Stimulated activated CD8-positive, alpha-beta memory T cell treated with anti-CD3 and anti-CD28 coated beads, Interleukin-7, amount 100 ng/mL, for 48 hours (primary cell): ENCODE results near the gene EXOC4.

Experiments
- DNase-seq, 2 donors: peaks; one replicate each; pipeline ENCODE4 v3.0.0-alpha.2; 2020; ENCODE audit warnings: low read depth in 1 of 2; ENCODE audit errors: extremely low read depth in 1 of 2

The EXOC4 gene

GRCh38 chr7:133520248-133520647, 267.4 kb downstream of the EXOC4 start:
- DNase-seq, result no peak

DNA sequence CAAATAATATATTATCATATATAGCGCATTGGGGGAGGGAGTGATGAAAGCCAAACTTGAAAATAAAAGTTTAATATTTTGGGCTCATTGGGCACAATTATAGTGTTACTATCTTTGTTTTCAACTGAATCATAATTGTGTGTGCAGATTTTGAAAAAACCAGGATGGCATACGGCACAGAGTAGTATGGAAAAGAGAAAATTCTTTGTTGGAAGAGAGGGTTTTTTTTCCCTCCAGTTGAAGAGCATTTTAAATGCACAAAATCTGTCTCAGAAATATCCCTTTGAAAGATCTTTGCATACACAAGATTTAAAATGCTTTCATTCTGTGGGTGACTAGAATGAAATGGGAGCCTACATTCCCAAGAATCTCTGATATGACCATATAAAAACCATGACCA, 269.6 kb downstream of the EXOC4 start:
- DNase-seq, result no peak

GRCh38 chr7:133528796-133529195, 275.9 kb downstream of the EXOC4 start:
- no peak for DNase-seq

DNA sequence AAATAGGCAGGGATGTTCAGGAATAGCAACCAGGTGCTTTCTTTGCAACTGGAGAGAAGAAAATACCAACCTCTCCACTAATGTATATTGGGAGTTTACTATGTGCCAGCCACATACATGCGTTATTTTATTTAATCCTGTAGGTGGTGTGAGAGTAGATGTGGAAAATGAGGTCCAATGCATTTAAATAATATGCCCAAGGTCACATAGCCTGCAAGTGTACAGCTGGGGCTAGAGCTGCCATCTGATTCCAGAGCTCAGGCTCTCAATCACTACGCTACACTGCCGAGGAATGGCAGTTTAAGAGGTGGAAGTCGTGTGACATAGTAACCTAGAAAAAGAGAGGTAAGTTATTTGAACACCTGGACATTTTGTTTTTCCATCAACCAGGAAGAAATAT, 277.0 kb downstream of the EXOC4 start:
- DNase-seq, result no peak

- no peak for DNase-seq
These were observed 277.8 kb downstream of the EXOC4 start for GRCh38 chr7:133530682-133531081.

DNA sequence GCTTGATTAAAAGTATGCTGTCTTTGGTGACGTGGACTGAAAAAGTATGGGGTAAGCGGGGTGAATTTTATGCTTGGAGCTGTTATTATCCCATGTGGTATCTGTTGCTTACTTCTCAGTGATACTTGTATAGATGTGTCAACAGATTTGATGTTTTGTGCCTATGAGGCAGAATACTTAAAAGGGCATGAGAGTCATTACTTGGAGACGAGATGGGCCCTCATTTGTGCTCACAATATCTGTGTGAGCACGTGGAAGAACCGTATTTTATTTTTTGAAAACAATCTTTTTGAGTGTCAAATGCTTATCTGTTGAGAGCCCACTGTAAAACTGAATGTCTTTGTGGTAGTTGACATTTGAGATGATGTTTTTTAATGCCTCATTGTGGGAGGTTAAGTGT, 281.9 kb downstream of the EXOC4 start:
- DNase-seq, result no peak

- DNase-seq, result no peak
These were observed 282.4 kb downstream of the EXOC4 start for GRCh38 chr7:133535308-133535707.

GRCh38 chr7:133536450-133536849, 283.6 kb downstream of the EXOC4 start:
- no peak for DNase-seq

GRCh38 chr7:133539016-133539415, 286.1 kb downstream of the EXOC4 start:
- no peak for DNase-seq

DNA sequence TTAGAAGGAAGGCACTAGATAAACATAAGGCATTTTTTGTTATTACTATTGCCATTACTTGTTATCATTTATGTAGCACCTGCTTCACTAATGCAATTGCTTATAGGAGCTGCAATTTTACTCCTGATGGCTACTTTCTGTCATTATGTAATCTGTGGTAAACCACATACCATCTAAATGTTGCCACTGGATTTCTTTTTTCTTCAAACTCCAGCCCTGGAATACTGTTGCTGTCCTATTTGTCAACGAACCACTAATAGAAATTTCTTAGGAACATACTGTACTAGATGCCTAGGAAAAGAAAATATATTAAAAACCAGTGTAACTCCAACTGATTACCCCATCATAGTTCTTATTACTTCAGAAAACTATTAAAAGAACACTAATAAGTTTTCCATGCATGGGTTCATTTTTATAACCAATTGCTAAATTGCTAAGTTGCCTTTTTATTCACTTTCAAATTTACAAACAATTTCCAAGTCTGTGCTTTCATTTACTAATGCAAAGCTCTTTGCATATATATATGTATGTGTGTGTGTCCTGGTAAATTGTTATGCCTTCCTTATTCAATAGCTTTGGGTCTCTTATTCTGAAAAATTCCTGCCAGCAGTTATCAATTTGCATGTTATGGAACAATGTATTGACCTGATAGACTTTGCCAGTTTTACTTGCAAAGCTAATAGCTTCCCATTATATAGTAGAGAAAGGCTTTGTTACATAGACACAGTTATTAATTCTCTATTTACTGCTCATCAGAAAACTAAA, 287.4 kb downstream of the EXOC4 start:
- DNase-seq, result no peak

DNA sequence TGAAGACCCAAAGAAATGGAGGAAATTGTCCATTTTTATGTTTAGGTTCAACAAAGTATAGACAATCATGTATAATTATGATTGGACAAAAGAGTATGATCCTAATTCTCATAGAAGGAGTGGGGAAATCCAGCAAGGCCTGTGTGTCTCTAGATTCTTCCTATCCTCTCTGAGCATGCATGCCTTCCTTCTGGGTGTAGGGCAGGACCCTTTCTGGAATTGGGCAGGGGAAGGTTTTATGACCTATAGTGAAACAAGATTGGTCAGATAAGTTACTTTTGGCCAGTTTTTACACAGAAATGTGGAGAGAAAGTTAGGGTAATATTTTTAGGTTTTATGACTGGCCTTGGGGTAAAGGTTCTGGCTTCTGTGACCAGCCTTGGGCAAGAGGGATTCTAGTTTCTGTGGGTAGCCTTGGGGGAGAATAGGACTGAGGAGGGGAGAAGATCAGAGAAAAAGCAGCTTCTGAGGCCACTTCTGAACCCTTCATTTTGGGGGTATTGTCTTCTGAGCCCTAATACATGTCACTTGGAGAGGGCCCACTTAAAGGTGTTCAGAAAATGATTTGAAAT, 289.4 kb downstream of the EXOC4 start:
- DNase-seq, result no peak

GRCh38 chr7:133543657-133544056, 290.8 kb downstream of the EXOC4 start:
- DNase-seq, result no peak

GRCh38 chr7:133545618-133546017, 292.7 kb downstream of the EXOC4 start:
- no peak for DNase-seq

DNA sequence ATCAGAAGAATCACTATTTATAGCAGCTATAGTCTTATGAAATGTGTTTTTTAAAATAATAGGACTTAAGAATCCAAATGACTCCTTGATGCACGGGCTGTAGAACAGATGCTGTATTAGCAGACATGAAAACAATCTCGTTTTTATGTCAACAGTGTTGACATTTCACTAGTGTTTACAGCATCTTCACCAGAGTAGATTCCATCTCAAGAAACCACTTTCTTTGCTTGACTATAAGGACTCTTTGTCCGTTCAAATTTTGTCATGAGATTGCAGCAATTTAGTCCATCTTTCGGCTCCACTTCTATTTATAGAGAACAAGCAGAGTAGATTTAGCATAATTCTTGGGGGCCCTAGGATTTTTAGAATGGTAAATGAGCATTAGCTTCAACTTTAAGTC, 295.1 kb downstream of the EXOC4 start:
- no peak for DNase-seq

GRCh38 chr7:133549633-133550032, 296.8 kb downstream of the EXOC4 start:
- no peak for DNase-seq

DNA sequence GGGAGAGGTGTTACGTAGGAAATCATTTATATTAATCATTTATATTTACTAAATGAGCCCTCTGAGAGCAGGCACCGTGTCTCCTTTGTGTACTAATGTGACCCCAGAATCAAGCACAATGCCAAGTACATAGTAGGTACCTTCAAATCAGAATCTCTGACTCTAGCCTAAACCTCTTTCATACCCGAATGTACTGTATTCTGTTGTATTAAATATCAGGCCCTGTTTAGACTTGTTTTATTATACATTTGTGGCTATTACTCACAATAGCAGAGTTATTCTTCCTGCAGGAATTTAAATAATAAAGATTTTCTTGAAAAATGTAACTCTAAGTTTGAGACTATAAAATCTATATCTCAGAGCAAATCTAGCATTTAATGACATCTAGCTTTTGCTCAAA, 297.3 kb downstream of the EXOC4 start:
- DNase-seq, result no peak

DNA sequence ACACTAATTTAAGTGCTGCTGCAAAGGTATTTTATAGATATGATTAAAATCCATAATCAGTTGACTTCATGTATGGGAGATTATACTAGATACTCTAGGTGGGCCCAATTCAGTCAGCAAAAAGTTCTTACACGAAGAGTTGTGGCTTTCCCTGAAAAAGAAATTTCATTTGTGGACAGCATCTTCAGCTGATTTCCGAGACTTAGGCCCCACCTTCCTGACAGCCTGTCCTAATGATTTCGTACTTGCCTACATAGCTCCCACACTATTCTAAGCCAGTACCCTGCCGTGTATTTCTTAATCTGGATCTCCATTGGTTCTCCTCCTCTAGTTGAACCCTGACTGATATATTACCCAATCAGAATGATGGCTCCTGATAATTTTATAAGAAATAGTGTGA, 297.9 kb downstream of the EXOC4 start:
- no peak for DNase-seq

DNA sequence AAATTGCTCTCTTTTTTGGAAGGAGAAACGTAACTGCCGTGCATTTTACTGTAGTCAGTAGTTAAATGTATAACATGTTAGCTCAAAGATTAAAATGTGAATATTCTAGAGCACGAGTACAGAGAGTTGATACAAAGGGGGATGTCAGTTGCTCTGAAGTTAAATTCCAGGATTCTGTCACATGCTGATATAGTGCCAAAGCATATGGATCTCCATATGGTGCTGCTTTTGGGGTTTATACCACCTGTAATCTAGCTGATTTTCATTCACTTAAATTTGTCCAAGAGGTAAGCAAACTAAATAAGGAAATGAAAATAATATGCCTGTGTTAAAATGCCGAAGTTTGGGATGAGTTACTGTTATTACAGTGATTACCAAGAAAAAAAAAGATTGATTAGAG, 298.6 kb downstream of the EXOC4 start:
- DNase-seq, result no peak

GRCh38 chr7:133552079-133552478, 299.2 kb downstream of the EXOC4 start:
- no peak for DNase-seq

DNA sequence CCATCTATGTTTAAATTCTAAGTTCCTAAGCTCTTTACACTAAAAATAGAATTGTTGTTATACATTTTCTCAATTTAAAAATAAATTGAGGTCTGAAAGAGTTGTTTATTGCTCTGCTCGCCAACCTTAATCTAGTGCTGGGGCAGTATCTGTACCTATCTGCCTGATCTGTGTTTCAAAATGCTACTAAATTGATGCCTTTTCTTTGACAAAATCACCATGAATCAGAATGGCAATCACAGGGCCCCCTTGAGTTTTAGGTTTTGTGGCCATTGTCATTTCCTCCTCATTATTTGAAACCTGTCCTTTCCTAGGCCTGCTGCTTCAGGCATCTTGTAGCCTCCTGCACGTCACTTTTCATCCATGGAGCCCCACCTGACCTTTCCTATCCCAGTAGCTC, 301.5 kb downstream of the EXOC4 start:
- DNase-seq, result no peak

DNA sequence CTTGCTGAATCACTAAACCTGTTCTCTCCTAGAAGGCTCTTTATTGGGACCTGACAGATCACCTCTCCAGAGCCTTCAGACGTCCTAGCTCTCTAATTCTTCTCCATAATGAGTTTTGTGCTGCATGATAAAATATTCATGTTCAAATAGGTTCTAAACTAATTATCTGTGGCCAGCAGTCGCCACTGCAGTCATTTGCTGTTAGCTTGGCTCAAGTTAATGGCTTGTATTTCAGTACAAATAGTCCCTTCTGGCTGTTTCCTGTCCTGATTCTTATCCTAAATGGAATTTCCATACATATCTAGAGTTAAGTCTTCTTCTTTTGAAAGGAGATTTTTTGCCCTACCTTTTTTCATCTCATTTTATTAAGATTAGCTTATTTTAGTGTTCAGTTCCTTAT, 303.2 kb downstream of the EXOC4 start:
- DNase-seq, result no peak

- DNase-seq, result no peak
These were observed 303.7 kb downstream of the EXOC4 start for GRCh38 chr7:133556553-133556952.

- DNase-seq, result no peak
These were observed 308.0 kb downstream of the EXOC4 start for GRCh38 chr7:133560900-133561299.
